Astrocyte (in vitro differentiated cells and primary cell): ENCODE measurements around the gene ZFAND2A.

Source experiments
- EZH2 ChIP-seq: IDR thresholded peaks from 2 replicates; pipeline ENCODE4 v1.6.1; 2012; ENCODE audit warnings: mild to moderate bottlenecking, low read length, inconsistent platforms; ENCODE audit not compliant: insufficient read depth
- TF ChIP-seq, protein P1 (sequence below): IDR thresholded peaks from 2 replicates; pipeline ENCODE4 v1.5.1; 2011; ENCODE audit warnings: low read depth, mild to moderate bottlenecking, inconsistent platforms, low read length, moderate library complexity; ENCODE audit not compliant: insufficient read depth

DNA sequence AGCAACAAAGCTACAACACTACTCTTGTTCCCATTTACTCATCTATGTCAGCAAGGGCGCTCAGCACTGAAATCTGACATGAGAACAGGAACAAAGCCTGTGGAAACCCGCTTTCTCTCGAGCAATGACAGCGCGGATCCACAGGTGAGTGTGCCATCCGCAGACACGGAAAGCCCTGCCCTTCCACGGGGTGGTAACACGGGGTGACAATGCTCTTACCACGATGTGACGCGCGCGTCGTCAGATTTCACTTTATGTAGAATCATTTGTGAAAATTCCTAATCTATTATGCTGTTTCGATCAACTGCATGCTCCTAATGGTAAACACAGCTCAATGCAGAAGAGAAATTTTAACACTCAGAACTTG is 34.4 kb downstream of the ZFAND2A start:
- TF ChIP-seq EZH2, result no peak
- TF ChIP-seq, protein P1, sequence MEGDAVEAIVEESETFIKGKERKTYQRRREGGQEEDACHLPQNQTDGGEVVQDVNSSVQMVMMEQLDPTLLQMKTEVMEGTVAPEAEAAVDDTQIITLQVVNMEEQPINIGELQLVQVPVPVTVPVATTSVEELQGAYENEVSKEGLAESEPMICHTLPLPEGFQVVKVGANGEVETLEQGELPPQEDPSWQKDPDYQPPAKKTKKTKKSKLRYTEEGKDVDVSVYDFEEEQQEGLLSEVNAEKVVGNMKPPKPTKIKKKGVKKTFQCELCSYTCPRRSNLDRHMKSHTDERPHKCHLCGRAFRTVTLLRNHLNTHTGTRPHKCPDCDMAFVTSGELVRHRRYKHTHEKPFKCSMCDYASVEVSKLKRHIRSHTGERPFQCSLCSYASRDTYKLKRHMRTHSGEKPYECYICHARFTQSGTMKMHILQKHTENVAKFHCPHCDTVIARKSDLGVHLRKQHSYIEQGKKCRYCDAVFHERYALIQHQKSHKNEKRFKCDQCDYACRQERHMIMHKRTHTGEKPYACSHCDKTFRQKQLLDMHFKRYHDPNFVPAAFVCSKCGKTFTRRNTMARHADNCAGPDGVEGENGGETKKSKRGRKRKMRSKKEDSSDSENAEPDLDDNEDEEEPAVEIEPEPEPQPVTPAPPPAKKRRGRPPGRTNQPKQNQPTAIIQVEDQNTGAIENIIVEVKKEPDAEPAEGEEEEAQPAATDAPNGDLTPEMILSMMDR, result no peak
